Esophagus (tissue), 2 donors: ENCODE measurements around the gene BPIFB4. TPM values are rescaled to one million over a fixed set of nuclear protein-coding genes. Genes with fewer than 3 reads are reported as not detected.

ENCODE experiments used
- H3K27ac ChIP-seq, 2 donors: one replicate each; pipeline ENCODE4 v1.5.1; 2013; ENCODE audit warnings: low read depth in 2 of 2, mild to moderate bottlenecking in 2 of 2, inconsistent platforms in 1 of 2, low read length in 1 of 2, moderate library complexity in 1 of 2
- H3K27me3 ChIP-seq, 2 donors: one replicate each; pipeline ENCODE4 v1.6.1; 2013; ENCODE audit warnings: low read length in 2 of 2, control low read depth in 1 of 2, mild to moderate bottlenecking in 1 of 2; ENCODE audit not compliant: insufficient read depth in 2 of 2, control insufficient read depth in 1 of 2
- H3K36me3 ChIP-seq, 2 donors: one replicate each; pipeline ENCODE4 v1.6.1; 2013; ENCODE audit warnings: low read length in 1 of 2; ENCODE audit not compliant: control insufficient read depth in 2 of 2, insufficient read depth in 2 of 2
- H3K4me1 ChIP-seq, 2 donors: one replicate each; pipeline ENCODE4 v1.6.1; 2013; ENCODE audit warnings: low read length in 1 of 2; ENCODE audit not compliant: control insufficient read depth in 2 of 2, insufficient read depth in 2 of 2
- H3K4me3 ChIP-seq, 2 donors: one replicate each; pipeline ENCODE4 v1.5.1; 2013; ENCODE audit warnings: low read length in 2 of 2, mild to moderate bottlenecking in 2 of 2, low read depth in 1 of 2, moderate library complexity in 1 of 2
- H3K9me3 ChIP-seq, 2 donors: one replicate each; pipeline ENCODE4 v1.6.1; 2013; ENCODE audit warnings: mild to moderate bottlenecking in 2 of 2, low read depth in 1 of 2, low read length in 1 of 2, moderate library complexity in 1 of 2; ENCODE audit not compliant: control insufficient read depth in 2 of 2, insufficient read depth in 1 of 2
- WGBS, 2 donors: extraction: QIAGEN DNeasy Blood & Tissue Kit; methylation state at CpG; one replicate each; pipeline ENCODE4 v1.1.7; 2013; 5-methylcytosine and 5-hydroxymethylcytosine counted together
- polyA plus RNA-seq, 2 donors: library from polyadenylated mRNA; stranded (reverse); fragments of 200-250 nt; gene quantifications; one replicate each; pipeline ENCODE4 v1.2.3, GENCODE V29; 2013
- donor health status: healthy with polysubstance abuse.
- donor health status: Bipolar disorder and iron deficiency.

Gene BPIFB4
- polyA plus RNA-seq, 2 donors, result not detected

GRCh38 chr20:33068251-33068939 lies 11.0 kb upstream of the BPIFB4 start:
- H3K4me3 ChIP-seq, result no peak overlapping the region
- H3K9me3 ChIP-seq, result no peaks in the 10 kb centered on the region
- H3K36me3 ChIP-seq, result no peaks in the 10 kb centered on the region
- WGBS, 2 donors, result 81% methylated on average over 12 of the region's 12 CpGs
- no peaks in the 10 kb centered on the region for H3K27me3 ChIP-seq
- no peak overlapping the region for H3K27ac ChIP-seq
- H3K4me1 ChIP-seq, result no peaks in the 10 kb centered on the region

DNA sequence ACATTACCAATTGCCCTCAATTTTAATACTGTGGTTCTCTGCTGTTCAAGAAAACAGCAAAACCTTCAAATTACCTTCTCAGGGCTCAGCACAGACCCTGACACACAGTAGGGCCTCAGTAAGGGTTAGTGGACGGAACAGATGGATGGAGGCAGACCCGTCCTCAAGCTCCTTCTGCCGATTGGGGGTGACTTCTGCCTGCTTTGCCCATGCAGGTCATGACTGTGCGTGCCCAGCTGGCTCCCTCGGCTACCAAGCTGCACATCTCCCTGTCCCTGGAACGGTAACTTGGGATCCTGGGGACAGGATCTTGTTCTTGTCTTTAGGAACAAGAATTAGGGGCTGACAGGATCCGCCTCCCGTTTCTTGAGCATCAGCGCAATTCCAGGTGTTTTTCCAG lies 9.8 kb upstream of the BPIFB4 start:
- Histone ChIP-seq H3K4me1 (no peaks in the 10 kb centered on the region), H3K4me3 (no peak overlapping the region), H3K27ac (no peak overlapping the region), H3K9me3 (no peaks in the 10 kb centered on the region), H3K36me3 (no peaks in the 10 kb centered on the region), H3K27me3 (no peaks in the 10 kb centered on the region)
- 82 to 85% methylated on average over 9 of the region's 9 CpGs for WGBS, 2 donors

- 80 to 81% methylated on average over 19 of the region's 19 CpGs for WGBS, 2 donors
- no peaks in the 10 kb centered on the region for H3K36me3 ChIP-seq
- H3K9me3 ChIP-seq, result no peaks in the 10 kb centered on the region
- no peaks in the 10 kb centered on the region for H3K27me3 ChIP-seq
- no peaks in the 10 kb centered on the region for H3K4me1 ChIP-seq
- H3K4me3 ChIP-seq, result no peak overlapping the region
- no peak overlapping the region for H3K27ac ChIP-seq
Measured at GRCh38 chr20:33070111-33071053, 9.1 kb upstream of the BPIFB4 start.

GRCh38 chr20:33071198-33071597 lies 8.2 kb upstream of the BPIFB4 start:
- no peak overlapping the region for H3K27ac ChIP-seq
- WGBS, 2 donors, result 69 to 85% methylated on average over 5 of the region's 5 CpGs
- H3K4me1 ChIP-seq, result no peaks in the 10 kb centered on the region
- no peaks in the 10 kb centered on the region for H3K9me3 ChIP-seq
- H3K4me3 ChIP-seq, result no peak overlapping the region
- no peaks in the 10 kb centered on the region for H3K36me3 ChIP-seq
- H3K27me3 ChIP-seq, result no peaks in the 10 kb centered on the region

GRCh38 chr20:33072362-33072761 lies 7.1 kb upstream of the BPIFB4 start:
- WGBS, 2 donors, result 84 to 88% methylated on average over 4 of the region's 4 CpGs
- Histone ChIP-seq H3K36me3 (no peaks in the 10 kb centered on the region), H3K9me3 (peaks cover 0 to under 1% of the 10 kb centered on the region in 2 donors), H3K27ac (no peak overlapping the region), H3K27me3 (no peaks in the 10 kb centered on the region), H3K4me1 (no peaks in the 10 kb centered on the region), H3K4me3 (no peak overlapping the region)

- WGBS, 2 donors, result 81% methylated on average over 2 of the region's 2 CpGs
Measured at GRCh38 chr20:33072813-33073212, 6.6 kb upstream of the BPIFB4 start.

DNA sequence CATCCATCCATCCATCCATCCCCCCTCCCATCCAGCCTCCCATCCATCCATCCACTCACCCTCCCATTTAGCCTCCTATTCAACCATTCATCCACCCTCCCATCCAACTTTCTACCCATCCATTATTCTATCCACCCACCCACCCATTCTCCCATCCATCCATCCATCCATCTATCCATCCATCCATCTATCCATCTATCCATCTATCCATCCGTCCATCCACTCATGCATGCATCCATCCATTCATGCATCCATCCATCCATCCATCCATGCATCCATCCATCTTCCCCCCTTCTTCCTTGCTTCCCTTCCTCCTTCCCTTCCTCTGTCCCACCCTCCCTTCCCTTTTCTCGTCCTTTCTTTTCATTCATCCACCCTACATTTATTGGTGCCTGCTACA lies 4.8 kb upstream of the BPIFB4 start:
- Histone ChIP-seq H3K4me1 (no peaks in the 10 kb centered on the region), H3K27me3 (no peaks in the 10 kb centered on the region), H3K36me3 (no peaks in the 10 kb centered on the region), H3K4me3 (no peak overlapping the region), H3K27ac (no peak overlapping the region), H3K9me3 (peaks cover 0 to 2% of the 10 kb centered on the region in 2 donors)
- 70 to 73% methylated on average over 2 of the region's 2 CpGs for WGBS, 2 donors

More at GRCh38 chr20:33072813-33073212, 6.6 kb upstream of the BPIFB4 start:
- H3K27me3 ChIP-seq, result no peaks in the 10 kb centered on the region
- peaks cover 0 to 2% of the 10 kb centered on the region in 2 donors for H3K9me3 ChIP-seq
- H3K36me3 ChIP-seq, result no peaks in the 10 kb centered on the region
- H3K4me1 ChIP-seq, result no peaks in the 10 kb centered on the region
- no peak overlapping the region for H3K4me3 ChIP-seq
- H3K27ac ChIP-seq, result no peak overlapping the region

DNA sequence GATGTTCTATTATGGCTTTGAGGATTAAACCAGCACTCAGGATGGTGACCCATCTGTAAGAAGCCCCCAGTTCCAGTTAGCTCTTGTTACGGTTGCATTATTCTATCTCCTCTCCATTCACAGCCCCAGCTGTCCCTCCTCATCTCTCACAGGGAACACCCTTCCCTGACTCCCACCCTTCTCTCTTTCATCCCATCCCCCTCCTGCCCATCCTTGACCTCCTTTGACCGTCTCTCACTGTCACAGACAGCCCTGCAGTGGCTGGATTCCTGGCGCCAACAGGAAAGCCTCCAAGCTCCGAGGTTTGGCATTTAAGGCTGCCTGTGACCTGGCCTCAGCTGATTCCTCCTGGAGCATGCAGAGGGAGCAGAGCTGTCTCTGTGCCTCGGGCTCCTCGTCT lies 4.2 kb upstream of the BPIFB4 start:
- peaks cover 0 to 2% of the 10 kb centered on the region in 2 donors for H3K9me3 ChIP-seq
- H3K4me1 ChIP-seq, result no peaks in the 10 kb centered on the region
- WGBS, 2 donors, result 52% methylated on average over 6 of the region's 6 CpGs
- H3K27me3 ChIP-seq, result no peaks in the 10 kb centered on the region
- H3K27ac ChIP-seq, result no peak overlapping the region
- no peak overlapping the region for H3K4me3 ChIP-seq
- no peaks in the 10 kb centered on the region for H3K36me3 ChIP-seq

- Histone ChIP-seq H3K9me3 (peaks cover 0 to 2% of the 10 kb centered on the region in 2 donors), H3K27ac (no peak overlapping the region), H3K4me3 (no peak overlapping the region), H3K36me3 (no peaks in the 10 kb centered on the region), H3K4me1 (no peaks in the 10 kb centered on the region), H3K27me3 (peaks cover 0 to 2% of the 10 kb centered on the region in 2 donors)
- 54 to 63% methylated on average over 6 of the region's 6 CpGs for WGBS, 2 donors
Measured at GRCh38 chr20:33076662-33077372, 2.6 kb upstream of the BPIFB4 start.
